ENCODE results near the gene UPK3B.
"Not testable (repeated sequence)": the region's sequence is repeated elsewhere in the genome, so short reads cannot be mapped to it uniquely, and the experiment has no call there.

- not testable (repeated sequence) for TF ChIP-seq CTCF, POLR2AphosphoS5, POLR2A (IDR thresholded peaks at IDR 0.05)
Observed at GRCh38 chr7:76476280-76476679, 34.1 kb upstream of the UPK3B start.
